NOMO-1 (cell line): ENCODE results near the gene EPHB1.
"Not testable (repeated sequence)": the region's sequence is repeated elsewhere in the genome, so short reads cannot be mapped to it uniquely, and the experiment has no call there.

Experiments
- DNase-seq, 2 experiments: peaks; one replicate each; lab custom pipeline; 2025; ENCODE audit not compliant: unreplicated experiment in 2 of 2; lab: John Stamatoyannopoulos, UW

EPHB1 gene

DNA sequence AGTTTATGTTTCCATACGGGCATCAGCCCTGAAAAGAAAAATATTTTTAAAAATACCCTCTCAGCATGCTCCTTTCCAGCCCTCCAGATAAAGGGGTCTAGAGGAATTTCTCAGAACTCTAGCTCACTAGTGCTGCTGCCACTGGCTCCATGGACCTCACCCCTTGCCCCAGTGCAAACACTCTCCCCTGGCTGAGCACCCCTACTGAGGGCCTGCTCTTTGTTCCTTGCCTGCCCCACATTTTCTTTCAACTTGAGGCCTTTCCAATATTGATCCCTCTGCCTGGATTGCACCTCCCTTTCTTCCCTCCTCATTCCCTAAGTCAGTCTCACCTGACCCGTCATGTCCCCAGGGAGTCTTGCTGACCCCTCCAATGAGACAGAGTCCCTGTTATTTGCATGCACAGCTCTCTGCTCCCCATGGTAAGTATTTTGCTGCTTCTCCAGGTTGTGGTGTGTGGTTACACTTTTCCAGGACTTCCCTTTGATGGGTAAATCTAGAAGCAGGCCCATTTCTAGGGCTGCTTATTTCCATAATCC, 196.5 kb downstream of the EPHB1 start:
- DNase-seq: no peak

- no peak for DNase-seq
Observed at GRCh38 chr3:134992180-134992579, 197.1 kb downstream of the EPHB1 start.

GRCh38 chr3:134992586-134992985, 197.5 kb downstream of the EPHB1 start:
- no peak for DNase-seq

GRCh38 chr3:134993011-134993410, 198.0 kb downstream of the EPHB1 start:
- DNase-seq: no peak

DNA sequence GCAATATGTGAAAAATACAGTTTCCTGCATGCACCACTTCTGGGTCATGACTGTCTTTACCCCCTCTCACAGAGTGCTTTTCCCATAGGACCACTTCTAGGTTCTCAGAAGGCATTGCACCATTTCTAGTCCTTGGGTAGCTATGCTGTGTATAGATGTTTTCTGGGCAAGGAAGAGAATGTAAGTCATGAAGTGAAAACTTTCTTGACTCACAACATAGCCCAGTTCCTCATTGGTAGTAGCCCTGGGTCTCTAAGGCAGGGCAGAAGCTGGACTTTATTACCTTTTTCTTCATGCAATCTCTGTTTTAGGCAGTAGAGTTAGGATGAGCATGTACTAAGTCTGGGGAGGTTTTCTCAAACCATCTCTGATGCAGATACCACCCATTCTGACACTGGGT, 203.1 kb downstream of the EPHB1 start:
- DNase-seq: no peak

GRCh38 chr3:134998855-134999254, 203.8 kb downstream of the EPHB1 start:
- DNase-seq: no peak

DNA sequence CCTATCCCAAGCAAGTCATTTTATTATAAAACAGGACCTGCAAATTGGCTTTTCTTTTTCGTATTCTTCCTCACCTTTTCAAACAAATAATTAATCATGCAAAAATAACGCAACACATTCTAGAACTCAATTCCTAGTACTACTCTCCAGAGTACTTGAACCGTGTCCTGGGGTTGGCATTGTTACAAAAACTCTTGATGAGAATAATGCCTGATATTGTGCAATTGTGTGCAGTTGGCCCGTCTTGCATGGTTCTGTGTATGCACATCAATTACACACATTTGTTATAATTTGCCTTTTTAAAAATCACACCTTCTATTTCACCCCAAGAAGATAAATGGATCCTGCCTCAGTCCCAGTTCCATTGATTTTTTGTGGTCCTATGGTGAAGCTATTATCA, 205.4 kb downstream of the EPHB1 start:
- DNase-seq: no peak

- DNase-seq: not testable (repeated sequence)
Observed at GRCh38 chr3:135005616-135006015, 210.6 kb downstream of the EPHB1 start.

DNA sequence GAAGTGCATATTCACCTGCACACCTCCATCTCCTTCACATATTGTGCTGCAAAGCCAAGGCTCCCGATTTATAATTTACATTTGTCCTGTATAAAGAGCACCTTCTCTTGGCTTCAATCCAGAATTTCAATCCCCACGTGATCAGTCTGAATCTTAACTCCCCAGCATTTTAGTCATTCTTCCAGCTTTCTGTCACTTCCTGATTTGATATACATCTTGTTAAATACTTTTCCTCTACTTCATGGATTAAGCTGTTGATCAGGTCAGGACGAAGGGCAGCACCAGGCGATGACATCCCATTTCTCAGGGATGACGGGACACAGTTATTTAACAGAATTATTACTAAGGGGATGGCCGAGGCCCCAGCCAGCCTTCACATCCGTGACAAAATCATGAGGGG, 212.5 kb downstream of the EPHB1 start:
- no peak for DNase-seq

GRCh38 chr3:135008326-135008725, 213.3 kb downstream of the EPHB1 start:
- no peak for DNase-seq

- no peak for DNase-seq
Observed at GRCh38 chr3:135009014-135009413, 214.0 kb downstream of the EPHB1 start.

DNA sequence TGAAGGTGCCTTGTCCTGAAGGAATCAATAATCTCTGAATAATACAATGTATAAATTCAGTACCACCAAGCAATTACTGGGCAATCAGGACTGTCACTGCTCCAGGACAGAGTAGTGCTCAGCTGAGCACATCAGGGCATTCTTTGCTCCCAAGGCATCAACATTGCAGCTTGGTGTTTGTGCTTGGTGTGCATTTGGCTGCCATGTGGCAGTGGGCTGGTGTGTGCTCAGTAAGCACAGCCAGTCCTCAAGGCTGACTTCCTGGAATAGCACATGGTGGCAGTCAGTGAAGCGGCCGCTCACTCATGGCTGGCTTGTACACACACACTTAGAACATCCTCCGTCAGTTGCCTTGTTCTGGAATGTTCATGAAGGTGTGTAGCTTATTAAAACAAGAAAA, 217.0 kb downstream of the EPHB1 start:
- DNase-seq: no peak

DNA sequence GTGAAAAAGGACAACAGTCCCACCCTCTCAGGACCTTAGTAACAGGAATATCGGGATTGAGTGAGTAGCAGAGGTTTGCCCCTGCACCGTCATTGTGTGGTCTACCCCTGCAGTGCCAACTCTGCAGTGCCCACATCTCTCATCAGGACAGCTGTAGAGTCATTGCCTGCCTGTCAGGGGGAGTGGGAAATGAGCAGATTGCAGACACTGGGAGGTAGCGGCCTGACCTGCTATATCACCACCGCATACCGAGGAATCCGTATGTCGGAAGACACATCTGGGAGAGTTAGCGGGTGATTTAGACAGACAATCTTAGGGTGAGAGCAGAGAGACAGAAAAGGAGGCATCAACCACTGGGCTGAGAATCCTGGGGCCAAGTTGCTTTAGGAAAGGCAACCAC, 218.1 kb downstream of the EPHB1 start:
- DNase-seq: no peak

DNA sequence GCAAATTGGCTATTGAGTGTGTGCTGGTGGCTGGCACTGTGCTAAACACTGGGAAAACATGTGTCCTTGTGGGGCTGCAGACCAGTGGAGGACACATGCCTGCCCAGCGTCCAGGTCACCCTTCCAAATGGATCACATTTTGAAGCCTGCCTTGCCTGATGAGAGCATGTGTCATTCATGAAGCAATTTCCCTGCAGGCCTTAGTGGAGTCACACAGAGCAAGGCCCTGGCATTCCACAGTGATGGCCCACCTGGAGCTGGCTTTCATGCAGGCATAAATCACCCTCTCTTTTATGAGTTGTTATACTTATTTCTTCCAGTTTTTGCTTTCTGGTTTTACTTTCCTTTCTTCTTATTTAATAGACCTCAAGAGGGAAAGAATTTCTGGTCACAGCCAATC, 219.5 kb downstream of the EPHB1 start:
- no peak for DNase-seq

- DNase-seq: no peak
Observed at GRCh38 chr3:135017003-135017893, 222.2 kb downstream of the EPHB1 start.

DNA sequence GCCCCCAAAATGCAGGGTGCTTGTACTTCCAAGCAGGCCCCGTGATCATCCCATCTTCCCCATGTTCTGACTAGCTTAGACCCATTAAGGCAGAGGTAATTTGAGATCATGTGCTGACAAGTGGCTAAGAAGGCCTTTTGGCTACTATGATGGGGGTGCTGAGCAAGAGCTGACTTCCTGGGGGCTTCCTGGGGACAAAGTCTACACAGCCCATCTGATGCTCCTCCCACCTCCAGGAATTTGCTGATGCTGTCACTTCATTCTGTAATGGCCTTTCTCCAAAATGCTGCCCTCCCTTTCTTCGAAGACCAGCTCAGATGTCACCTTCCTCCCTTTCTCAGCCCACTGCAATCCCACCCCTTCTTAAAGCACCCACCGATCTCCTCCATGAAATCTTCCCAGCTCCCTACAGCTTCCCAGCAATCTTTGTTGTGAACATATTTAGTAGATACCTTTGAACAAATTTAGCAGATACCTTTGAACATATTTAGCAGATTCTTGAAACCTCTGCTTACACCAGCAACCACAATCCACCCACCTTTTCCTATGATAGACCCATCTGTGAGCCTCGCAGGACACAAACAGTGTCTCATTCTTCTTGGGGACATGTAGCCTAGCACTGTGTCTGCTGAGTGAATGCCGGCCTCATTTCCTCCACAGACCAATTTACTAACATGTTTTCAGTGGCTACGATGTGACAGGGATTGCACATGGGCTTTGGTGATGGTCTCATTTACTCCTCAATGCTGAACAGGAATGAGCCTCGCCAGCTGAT, 223.3 kb downstream of the EPHB1 start:
- DNase-seq: no peak

DNA sequence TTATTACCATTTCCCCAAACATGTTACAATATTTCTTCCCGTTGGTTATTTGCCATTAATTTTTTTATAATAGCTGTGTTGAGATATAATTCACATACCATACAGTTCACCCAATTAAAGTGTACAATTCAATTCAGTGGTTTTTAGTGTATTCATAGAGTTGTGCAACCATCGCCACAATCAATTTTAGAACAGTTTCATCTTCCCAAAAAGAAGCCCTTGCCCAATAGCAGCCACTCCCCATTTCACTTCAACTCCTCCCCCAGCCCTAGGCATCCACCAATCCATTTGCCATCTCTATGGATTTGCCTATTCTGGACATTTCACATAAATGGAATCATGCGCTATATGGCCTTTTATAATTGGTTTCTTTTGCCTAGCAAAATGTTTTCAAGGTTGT, 225.1 kb downstream of the EPHB1 start:
- DNase-seq: peak; percentile 62 to 76

DNA sequence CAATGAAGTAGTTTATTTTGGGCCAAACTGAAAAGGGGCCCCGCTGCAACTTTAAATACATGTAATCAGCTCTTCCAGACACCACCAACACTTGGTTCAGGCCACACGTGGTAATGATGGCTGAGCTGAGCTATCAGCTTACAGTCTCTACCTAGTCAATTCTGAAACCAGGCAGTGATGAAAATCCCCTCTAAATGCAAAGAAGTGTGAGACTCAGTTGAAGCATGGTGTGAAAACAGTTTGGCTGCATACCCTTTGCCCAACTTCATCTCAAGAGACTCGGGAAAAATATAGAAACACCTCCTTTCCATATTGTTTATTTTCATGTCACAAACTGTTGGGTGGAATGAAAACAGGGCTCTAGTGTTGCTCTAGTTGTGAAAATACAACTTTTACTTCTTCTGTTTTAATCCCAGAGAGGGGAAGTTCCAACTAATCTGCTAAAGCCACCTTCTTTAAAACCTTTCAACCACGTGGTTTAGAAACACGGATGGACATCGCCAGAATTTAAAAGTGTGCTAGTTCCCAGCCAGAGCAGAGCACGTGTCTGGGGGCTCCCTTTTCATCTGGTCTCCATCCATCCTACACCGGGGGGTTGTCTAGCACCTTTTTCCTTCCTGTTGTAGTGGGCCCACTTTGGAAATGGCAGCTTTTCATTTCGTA, 229.1 kb downstream of the EPHB1 start:
- DNase-seq: no peak

GRCh38 chr3:135030768-135031615, 235.9 kb downstream of the EPHB1 start:
- not testable (repeated sequence) for DNase-seq

DNA sequence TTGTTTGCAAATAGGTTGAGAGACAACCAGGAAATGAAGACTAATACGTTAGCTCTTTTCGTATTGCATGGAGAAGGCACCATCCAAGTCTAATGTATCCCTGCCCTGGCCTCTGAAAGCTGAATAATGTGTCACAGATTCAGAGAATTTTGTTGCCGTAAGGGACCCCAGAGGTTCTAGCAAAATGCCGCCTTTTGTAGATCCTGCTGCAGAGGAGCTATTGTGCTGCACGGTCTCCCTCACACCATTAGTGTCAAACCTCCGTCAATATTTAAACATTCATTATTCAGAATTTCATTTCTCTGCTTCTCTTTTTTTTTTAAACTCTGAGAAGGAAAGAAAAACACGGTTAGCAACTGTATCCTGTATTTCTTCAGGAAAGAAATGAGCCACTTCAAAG, 238.7 kb downstream of the EPHB1 start:
- no peak for DNase-seq
